Measurements from ENCODE around the gene EIF4B.

DNA sequence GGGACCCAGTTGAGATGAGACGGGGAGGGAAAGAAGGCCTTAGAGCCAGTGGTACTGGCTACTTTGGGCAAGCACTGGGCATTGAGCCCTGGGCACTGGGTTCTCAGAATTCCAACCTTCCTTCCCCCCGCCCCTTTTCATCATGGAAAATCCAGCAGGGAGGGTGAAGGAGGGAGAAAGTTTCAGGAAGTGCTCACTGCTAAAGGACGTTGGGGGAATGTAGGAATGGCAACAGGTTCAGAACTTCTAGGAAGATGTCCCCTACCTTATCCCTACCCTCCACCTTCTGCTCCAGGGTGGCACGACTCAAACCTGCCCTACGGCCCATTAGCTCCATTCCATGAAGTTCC lies 39.4 kb downstream of the EIF4B start:
- TF ChIP-seq CTCF (conservative IDR thresholded peaks at IDR 0.05; ENCODE audit: low read length): no peak
- no peak for TF ChIP-seq EZH2phosphoT487 (IDR thresholded peaks at IDR 0.05; ENCODE audit: borderline replicate concordance)
